Measurements from ENCODE around the gene IFI27L2. TPM values are rescaled to one million over a fixed set of nuclear protein-coding genes. Genes with fewer than 3 reads are reported as not detected.

IFI27L2 gene
- total and polyA plus RNA-seq, 4 donors = 1.7 to 7.2 (median 6.1) TPM

GRCh38 chr14:94087891-94088290 is 41.5 kb downstream of the IFI27L2 start:
- no peak overlapping the region for H3K27ac ChIP-seq (ENCODE audit: low read depth in 1 of 2, low read length in 2 of 2)
- TF ChIP-seq HNF4G (IDR thresholded peaks at IDR 0.05) (no peak), JUND (IDR thresholded peaks at IDR 0.05) (no peak), ATF3 (IDR thresholded peaks at IDR 0.05) (no peak), RAD21 (IDR thresholded peaks at IDR 0.05) (no peak), FOXA1 (IDR thresholded peaks at IDR 0.05) (no peak)
- TF ChIP-seq, protein P1, sequence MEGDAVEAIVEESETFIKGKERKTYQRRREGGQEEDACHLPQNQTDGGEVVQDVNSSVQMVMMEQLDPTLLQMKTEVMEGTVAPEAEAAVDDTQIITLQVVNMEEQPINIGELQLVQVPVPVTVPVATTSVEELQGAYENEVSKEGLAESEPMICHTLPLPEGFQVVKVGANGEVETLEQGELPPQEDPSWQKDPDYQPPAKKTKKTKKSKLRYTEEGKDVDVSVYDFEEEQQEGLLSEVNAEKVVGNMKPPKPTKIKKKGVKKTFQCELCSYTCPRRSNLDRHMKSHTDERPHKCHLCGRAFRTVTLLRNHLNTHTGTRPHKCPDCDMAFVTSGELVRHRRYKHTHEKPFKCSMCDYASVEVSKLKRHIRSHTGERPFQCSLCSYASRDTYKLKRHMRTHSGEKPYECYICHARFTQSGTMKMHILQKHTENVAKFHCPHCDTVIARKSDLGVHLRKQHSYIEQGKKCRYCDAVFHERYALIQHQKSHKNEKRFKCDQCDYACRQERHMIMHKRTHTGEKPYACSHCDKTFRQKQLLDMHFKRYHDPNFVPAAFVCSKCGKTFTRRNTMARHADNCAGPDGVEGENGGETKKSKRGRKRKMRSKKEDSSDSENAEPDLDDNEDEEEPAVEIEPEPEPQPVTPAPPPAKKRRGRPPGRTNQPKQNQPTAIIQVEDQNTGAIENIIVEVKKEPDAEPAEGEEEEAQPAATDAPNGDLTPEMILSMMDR (IDR thresholded peaks at IDR 0.05; ENCODE audit: low read depth, low read length, missing input control) = no peak
- H3K9me3 ChIP-seq (ENCODE audit: control insufficient read depth in 4 of 4, low read length in 3 of 4) = no peaks in the 10 kb centered on the region
- 92% methylated on average over 4 of the region's 4 CpGs for WGBS
- no peak overlapping the region for H3K4me3 ChIP-seq (ENCODE audit: low read depth in 1 of 3, low read length in 3 of 3)
- no peaks in the 10 kb centered on the region for H3K36me3 ChIP-seq (ENCODE audit: control insufficient read depth in 4 of 4, insufficient read depth in 3 of 4, low read depth in 1 of 4, low read length in 3 of 4)
- DNase-seq (ENCODE audit: low spot score) = no peak
- no peak overlapping the region for H3K9ac ChIP-seq (ENCODE audit: low read depth in 1 of 2, low read length in 2 of 2)
- H3K4me1 ChIP-seq (ENCODE audit: control insufficient read depth in 4 of 4, insufficient read depth in 4 of 4, low read length in 3 of 4) = no peaks in the 10 kb centered on the region
- H3K27me3 ChIP-seq (ENCODE audit: control insufficient read depth in 4 of 4, insufficient read depth in 4 of 4, low read length in 3 of 4) = no peaks in the 10 kb centered on the region

DNA sequence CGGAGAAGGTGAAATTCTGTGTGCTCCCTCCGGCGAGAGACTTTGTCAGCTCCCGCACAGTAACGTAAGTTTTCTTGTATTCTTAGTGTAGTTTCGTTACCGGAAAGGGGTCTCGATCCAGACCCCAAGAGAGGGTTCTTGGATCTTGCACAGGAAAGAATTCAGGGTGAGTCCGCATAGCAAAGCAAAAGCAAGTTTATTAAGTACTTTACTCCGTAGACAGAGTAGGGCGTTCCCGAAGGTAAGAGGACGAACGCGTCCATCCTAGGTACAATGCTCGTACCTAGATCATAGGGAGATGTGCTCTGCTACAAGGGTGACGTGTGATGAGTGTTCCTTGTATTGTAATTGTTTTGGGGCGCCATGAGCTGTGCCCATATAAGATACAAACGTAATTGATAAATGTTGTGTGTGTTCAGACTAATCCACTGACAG is 48.0 kb downstream of the IFI27L2 start:
- peaks cover 3 to 16% (median 6%) of the 10 kb centered on the region in 4 donors for H3K36me3 ChIP-seq (ENCODE audit: control insufficient read depth in 4 of 4, insufficient read depth in 3 of 4, low read depth in 1 of 4, low read length in 3 of 4)
- peaks cover 9 to 39% (median 25%) of the 10 kb centered on the region in 4 donors for H3K4me1 ChIP-seq (ENCODE audit: control insufficient read depth in 4 of 4, insufficient read depth in 4 of 4, low read length in 3 of 4)
- no peaks in the 10 kb centered on the region for H3K9me3 ChIP-seq (ENCODE audit: control insufficient read depth in 4 of 4, low read length in 3 of 4)
- no peak for TF ChIP-seq HNF4A (conservative IDR thresholded peaks at IDR 0.05)
- TF ChIP-seq FOXA2 (IDR thresholded peaks at IDR 0.05) = no peak
- TF ChIP-seq, protein P1 (IDR thresholded peaks at IDR 0.05; ENCODE audit: low read depth, low read length, missing input control) = no peak
- TF ChIP-seq HNF4G (IDR thresholded peaks at IDR 0.05) = no peak
- TF ChIP-seq RAD21 (IDR thresholded peaks at IDR 0.05) = no peak
- TF ChIP-seq, protein P2, sequence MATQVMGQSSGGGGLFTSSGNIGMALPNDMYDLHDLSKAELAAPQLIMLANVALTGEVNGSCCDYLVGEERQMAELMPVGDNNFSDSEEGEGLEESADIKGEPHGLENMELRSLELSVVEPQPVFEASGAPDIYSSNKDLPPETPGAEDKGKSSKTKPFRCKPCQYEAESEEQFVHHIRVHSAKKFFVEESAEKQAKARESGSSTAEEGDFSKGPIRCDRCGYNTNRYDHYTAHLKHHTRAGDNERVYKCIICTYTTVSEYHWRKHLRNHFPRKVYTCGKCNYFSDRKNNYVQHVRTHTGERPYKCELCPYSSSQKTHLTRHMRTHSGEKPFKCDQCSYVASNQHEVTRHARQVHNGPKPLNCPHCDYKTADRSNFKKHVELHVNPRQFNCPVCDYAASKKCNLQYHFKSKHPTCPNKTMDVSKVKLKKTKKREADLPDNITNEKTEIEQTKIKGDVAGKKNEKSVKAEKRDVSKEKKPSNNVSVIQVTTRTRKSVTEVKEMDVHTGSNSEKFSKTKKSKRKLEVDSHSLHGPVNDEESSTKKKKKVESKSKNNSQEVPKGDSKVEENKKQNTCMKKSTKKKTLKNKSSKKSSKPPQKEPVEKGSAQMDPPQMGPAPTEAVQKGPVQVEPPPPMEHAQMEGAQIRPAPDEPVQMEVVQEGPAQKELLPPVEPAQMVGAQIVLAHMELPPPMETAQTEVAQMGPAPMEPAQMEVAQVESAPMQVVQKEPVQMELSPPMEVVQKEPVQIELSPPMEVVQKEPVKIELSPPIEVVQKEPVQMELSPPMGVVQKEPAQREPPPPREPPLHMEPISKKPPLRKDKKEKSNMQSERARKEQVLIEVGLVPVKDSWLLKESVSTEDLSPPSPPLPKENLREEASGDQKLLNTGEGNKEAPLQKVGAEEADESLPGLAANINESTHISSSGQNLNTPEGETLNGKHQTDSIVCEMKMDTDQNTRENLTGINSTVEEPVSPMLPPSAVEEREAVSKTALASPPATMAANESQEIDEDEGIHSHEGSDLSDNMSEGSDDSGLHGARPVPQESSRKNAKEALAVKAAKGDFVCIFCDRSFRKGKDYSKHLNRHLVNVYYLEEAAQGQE (IDR thresholded peaks at IDR 0.05) = no peak
- TF ChIP-seq, protein P3, sequence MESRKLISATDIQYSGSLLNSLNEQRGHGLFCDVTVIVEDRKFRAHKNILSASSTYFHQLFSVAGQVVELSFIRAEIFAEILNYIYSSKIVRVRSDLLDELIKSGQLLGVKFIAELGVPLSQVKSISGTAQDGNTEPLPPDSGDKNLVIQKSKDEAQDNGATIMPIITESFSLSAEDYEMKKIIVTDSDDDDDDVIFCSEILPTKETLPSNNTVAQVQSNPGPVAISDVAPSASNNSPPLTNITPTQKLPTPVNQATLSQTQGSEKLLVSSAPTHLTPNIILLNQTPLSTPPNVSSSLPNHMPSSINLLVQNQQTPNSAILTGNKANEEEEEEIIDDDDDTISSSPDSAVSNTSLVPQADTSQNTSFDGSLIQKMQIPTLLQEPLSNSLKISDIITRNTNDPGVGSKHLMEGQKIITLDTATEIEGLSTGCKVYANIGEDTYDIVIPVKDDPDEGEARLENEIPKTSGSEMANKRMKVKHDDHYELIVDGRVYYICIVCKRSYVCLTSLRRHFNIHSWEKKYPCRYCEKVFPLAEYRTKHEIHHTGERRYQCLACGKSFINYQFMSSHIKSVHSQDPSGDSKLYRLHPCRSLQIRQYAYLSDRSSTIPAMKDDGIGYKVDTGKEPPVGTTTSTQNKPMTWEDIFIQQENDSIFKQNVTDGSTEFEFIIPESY (IDR thresholded peaks at IDR 0.05) = no peak
- TF ChIP-seq GABPA (IDR thresholded peaks at IDR 0.05 in 1 of 2, conservative IDR thresholded peaks at IDR 0.05 in 1 of 2) = no peak
- no peak for TF ChIP-seq FOXA1 (IDR thresholded peaks at IDR 0.05)
- peak overlapping the region; percentile 73 to 75 for H3K9ac ChIP-seq (ENCODE audit: low read depth in 1 of 2, low read length in 2 of 2)
- peak overlapping the region; percentile 77 to 96 (median 93) for H3K4me3 ChIP-seq (ENCODE audit: low read depth in 1 of 3, low read length in 3 of 3)
- 2% methylated on average over 19 of the region's 19 CpGs for WGBS
- no peak for DNase-seq (ENCODE audit: low spot score)
- no peaks in the 10 kb centered on the region for H3K27me3 ChIP-seq (ENCODE audit: control insufficient read depth in 4 of 4, insufficient read depth in 4 of 4, low read length in 3 of 4)
- H3K27ac ChIP-seq (ENCODE audit: low read depth in 1 of 2, low read length in 2 of 2) = peak overlapping the region; percentile 81 to 93
